Ishikawa (cell line): Measurements from ENCODE around the gene GSG1L2.

Experiments
- CEBPB ChIP-seq: IDR thresholded peaks from 2 replicates; pipeline ENCODE4 v1.6.1; 2012
- CREB1 ChIP-seq: IDR thresholded peaks from 2 replicates; pipeline ENCODE4 v1.6.1; 2012; ENCODE audit warnings: low read depth
- EGR1 ChIP-seq: IDR thresholded peaks from 2 replicates; pipeline ENCODE4 v1.6.1; 2012
- EP300 ChIP-seq: IDR thresholded peaks from 2 replicates; pipeline ENCODE4 v1.6.1; 2012; ENCODE audit warnings: borderline replicate concordance
- FOXM1 ChIP-seq: IDR thresholded peaks from 2 replicates; pipeline ENCODE4 v1.6.1; 2012; ENCODE audit warnings: low read depth, borderline replicate concordance
- NFIC ChIP-seq: IDR thresholded peaks from 2 replicates; pipeline ENCODE4 v1.6.1; 2012
- RAD21 ChIP-seq: IDR thresholded peaks from 2 replicates; pipeline ENCODE4 v1.6.1; 2012; ENCODE audit warnings: low read depth
- TAF1 ChIP-seq: IDR thresholded peaks from 2 replicates; pipeline ENCODE4 v1.6.1; 2012; ENCODE audit warnings: low read depth, mild to moderate bottlenecking
- TCF12 ChIP-seq: IDR thresholded peaks from 2 replicates; pipeline ENCODE4 v1.6.1; 2012; ENCODE audit warnings: low read depth
- TEAD4 ChIP-seq: IDR thresholded peaks from 2 replicates; pipeline ENCODE4 v1.6.1; 2012
- YY1 ChIP-seq: IDR thresholded peaks from 2 replicates; pipeline ENCODE4 v1.6.1; 2012; ENCODE audit warnings: low read depth
- ZBTB7A ChIP-seq: IDR thresholded peaks from 2 replicates; pipeline ENCODE4 v1.6.1; 2012; ENCODE audit warnings: low read depth
- TF ChIP-seq, protein P1 (sequence below): IDR thresholded peaks from 2 replicates; pipeline ENCODE4 v1.6.1; 2012
- TF ChIP-seq, protein P2 (sequence below): IDR thresholded peaks from 2 replicates; pipeline ENCODE4 v1.6.1; 2012
- TF ChIP-seq, protein P3 (sequence below): IDR thresholded peaks from 2 replicates; pipeline ENCODE4 v1.6.1; 2012; ENCODE audit warnings: low read depth, mild to moderate bottlenecking

Gene GSG1L2

DNA sequence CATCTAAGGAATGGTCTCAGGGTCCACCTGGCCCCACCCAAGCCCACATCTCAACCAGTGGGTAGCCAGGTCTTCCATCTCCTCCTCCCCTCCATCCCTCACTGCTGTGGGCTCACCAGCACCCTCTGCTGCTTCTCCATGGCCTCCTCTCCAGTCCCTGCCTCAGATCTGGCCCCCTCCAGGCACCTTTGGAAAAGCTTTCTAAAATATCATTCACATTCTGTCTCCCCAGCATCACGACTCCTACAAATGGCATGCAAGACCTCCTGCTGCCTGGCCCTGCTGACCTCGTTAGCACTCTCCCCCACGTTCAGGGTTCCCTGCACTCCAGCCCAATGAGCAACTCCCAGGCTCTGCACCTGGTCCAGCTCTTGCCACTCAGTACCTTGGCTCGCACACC lies 17.6 kb upstream of the GSG1L2 start:
- TF ChIP-seq, protein P1, sequence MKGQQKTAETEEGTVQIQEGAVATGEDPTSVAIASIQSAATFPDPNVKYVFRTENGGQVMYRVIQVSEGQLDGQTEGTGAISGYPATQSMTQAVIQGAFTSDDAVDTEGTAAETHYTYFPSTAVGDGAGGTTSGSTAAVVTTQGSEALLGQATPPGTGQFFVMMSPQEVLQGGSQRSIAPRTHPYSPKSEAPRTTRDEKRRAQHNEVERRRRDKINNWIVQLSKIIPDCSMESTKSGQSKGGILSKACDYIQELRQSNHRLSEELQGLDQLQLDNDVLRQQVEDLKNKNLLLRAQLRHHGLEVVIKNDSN, result no peak
- no peak for TF ChIP-seq RAD21
- no peak for TF ChIP-seq NFIC
- TF ChIP-seq FOXM1, result no peak
- TF ChIP-seq CEBPB, result no peak
- TF ChIP-seq TEAD4, result no peak
- no peak for TF ChIP-seq YY1
- TF ChIP-seq, protein P2, sequence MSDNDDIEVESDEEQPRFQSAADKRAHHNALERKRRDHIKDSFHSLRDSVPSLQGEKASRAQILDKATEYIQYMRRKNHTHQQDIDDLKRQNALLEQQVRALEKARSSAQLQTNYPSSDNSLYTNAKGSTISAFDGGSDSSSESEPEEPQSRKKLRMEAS, result no peak
- TF ChIP-seq, protein P3, sequence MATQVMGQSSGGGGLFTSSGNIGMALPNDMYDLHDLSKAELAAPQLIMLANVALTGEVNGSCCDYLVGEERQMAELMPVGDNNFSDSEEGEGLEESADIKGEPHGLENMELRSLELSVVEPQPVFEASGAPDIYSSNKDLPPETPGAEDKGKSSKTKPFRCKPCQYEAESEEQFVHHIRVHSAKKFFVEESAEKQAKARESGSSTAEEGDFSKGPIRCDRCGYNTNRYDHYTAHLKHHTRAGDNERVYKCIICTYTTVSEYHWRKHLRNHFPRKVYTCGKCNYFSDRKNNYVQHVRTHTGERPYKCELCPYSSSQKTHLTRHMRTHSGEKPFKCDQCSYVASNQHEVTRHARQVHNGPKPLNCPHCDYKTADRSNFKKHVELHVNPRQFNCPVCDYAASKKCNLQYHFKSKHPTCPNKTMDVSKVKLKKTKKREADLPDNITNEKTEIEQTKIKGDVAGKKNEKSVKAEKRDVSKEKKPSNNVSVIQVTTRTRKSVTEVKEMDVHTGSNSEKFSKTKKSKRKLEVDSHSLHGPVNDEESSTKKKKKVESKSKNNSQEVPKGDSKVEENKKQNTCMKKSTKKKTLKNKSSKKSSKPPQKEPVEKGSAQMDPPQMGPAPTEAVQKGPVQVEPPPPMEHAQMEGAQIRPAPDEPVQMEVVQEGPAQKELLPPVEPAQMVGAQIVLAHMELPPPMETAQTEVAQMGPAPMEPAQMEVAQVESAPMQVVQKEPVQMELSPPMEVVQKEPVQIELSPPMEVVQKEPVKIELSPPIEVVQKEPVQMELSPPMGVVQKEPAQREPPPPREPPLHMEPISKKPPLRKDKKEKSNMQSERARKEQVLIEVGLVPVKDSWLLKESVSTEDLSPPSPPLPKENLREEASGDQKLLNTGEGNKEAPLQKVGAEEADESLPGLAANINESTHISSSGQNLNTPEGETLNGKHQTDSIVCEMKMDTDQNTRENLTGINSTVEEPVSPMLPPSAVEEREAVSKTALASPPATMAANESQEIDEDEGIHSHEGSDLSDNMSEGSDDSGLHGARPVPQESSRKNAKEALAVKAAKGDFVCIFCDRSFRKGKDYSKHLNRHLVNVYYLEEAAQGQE, result no peak
- no peak for TF ChIP-seq TCF12
- no peak for TF ChIP-seq EGR1
- no peak for TF ChIP-seq ZBTB7A
- no peak for TF ChIP-seq EP300
- TF ChIP-seq TAF1, result no peak
- no peak for TF ChIP-seq CREB1

DNA sequence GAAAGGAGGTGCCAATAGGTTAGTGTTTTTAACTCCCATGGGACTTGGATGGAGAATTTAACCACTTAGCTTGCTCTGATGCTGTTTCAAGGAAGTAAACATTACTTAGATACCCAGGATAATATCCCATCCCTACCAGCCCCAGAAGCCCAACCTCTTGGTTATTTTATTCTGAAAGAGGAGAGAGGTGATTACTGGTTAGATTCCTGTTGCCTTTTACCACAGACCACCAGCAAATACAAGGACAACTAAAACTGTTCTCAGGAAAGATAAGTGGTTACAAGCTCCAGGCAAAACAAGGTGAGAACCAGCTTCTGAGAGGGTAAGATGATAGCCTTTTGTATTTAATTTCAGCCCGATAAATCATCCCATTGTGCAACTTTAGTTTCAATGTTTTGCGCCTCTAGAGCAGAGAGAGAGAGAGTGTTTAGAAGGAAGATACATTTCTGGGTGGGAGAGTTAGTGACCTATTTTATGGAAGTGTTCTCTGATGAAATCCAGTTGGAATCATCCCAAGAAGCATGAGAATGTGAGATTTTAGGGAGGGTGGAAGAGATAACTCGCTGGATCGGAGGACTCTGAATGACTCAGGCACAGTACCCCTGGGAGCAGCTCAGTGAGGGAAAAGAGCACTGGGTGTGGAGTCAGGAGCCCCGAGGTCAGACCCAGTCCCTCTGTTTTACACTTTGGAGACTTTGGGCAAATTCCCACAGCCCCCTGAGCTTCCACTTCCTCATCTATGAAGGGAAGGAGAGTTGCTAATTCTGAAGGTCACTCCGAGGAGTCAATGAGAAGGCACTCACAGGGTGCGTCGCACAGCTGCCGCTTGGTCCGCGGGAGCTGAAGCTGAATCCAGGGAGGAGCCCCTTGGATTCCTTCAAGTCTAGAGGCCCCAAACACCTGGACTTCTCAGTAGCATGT lies 15.9 kb upstream of the GSG1L2 start:
- no peak for TF ChIP-seq ZBTB7A
- no peak for TF ChIP-seq CEBPB
- TF ChIP-seq RAD21, result no peak
- TF ChIP-seq, protein P2, result no peak

DNA sequence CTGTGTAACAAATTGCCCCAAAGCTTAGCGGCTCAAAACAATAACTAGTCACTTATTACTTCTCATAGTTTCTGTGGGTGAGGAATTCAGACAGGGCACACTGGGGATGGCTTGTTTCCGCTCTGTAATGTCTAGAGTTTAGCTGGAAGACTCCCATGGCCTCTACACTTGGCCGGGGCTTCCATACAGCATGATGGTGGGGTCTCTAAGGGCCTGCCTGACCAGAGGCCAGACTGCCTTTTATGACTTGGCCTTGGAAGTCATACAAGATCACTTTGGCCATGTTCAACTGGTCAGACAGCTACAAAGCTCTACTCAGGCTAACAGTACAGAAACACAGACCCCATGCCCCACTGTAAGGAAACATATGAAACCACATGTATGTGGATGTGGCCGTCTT lies 12.0 kb upstream of the GSG1L2 start:
- TF ChIP-seq, protein P2, result no peak
- TF ChIP-seq CREB1 (no peak), TEAD4 (no peak), NFIC (no peak), FOXM1 (no peak), TAF1 (no peak), ZBTB7A (no peak), EGR1 (no peak), EP300 (no peak)
- TF ChIP-seq, protein P1, result no peak
- TF ChIP-seq, protein P3, result no peak

DNA sequence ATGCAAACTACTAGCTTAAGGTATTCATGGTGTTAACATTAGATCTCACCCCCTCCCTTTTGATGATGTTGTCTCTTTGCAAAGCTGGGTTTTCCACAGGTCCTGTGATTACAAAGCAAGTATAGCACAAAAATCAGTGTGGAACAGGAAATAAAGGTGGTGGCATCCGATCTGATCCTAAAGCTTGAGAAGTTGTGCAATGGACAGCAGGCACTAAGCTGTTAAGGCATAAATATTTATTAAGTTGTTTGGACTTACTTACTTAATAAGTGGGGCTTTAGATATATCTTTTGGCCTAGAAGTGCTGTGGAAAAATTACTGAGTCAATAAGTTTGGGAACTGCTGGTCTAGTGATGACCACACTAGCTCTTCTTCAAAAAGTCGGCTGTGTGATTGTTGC lies 8.8 kb upstream of the GSG1L2 start:
- TF ChIP-seq, protein P3, result no peak
- no peak for TF ChIP-seq CEBPB
- no peak for TF ChIP-seq EGR1
